ENCODE measurements around the gene PFKFB3. TPM values are rescaled to one million over a fixed set of nuclear protein-coding genes. Genes with fewer than 3 reads are reported as not detected.

PFKFB3 gene
- total and polyA plus RNA-seq, 10 donors: 6.3 to 227 (median 113) TPM

GRCh38 chr10:6207658-6208057 lies 4.9 kb downstream of the PFKFB3 start:
- H3K9me3 ChIP-seq: no peaks in the 10 kb centered on the region

GRCh38 chr10:6208799-6209235 lies 6.1 kb downstream of the PFKFB3 start:
- Histone ChIP-seq H3K27me3 (replicated peaks in 1 of 7) (no peaks in the 10 kb centered on the region), H3K36me3 (peaks cover 0 to 29% (median 5%) of the 10 kb centered on the region in 6 donors), H3K27ac (peak overlapping the region in 6 of 8 donors; percentile 55 to 88 (median 82)), H3K4me1 (peaks cover 14 to 70% (median 31%) of the 10 kb centered on the region in 6 donors), H3K4me3 (peak overlapping the region in 1 of 8 donors; percentile 23), H3K9me3 (no peaks in the 10 kb centered on the region)
- TF ChIP-seq CTCF (IDR thresholded peaks at IDR 0.05 in 8 of 11, conservative IDR thresholded peaks at IDR 0.05 in 3 of 11) (no peak), POLR2AphosphoS5 (IDR thresholded peaks at IDR 0.05) (peak in 2 of 3 donors; percentile 28 to 63)
- 53 to 81% (median 60%) methylated on average over 7 to 12 of the region's 12 CpGs for WGBS, 5 donors
- intact Hi-C loops (cut with DNase I; ENCODE audit: low total_unique reads): loop anchor here (10.0 kb wide), 1 partner anchor 104 kb away; no protein-coding TSS in a partner anchor
- no peak for DNase-seq

More at GRCh38 chr10:6207658-6208057, 4.9 kb downstream of the PFKFB3 start:
- DNase-seq: no peak
- TF ChIP-seq CTCF (IDR thresholded peaks at IDR 0.05 in 8 of 11, conservative IDR thresholded peaks at IDR 0.05 in 3 of 11): no peak
- TF ChIP-seq POLR2AphosphoS5 (IDR thresholded peaks at IDR 0.05): peak in 1 of 3 donors; percentile 70
- no peak for TF ChIP-seq POLR2A (IDR thresholded peaks at IDR 0.05)
- peaks cover 14 to 70% (median 37%) of the 10 kb centered on the region in 6 donors for H3K4me1 ChIP-seq
- intact Hi-C loops (cut with DNase I; ENCODE audit: low total_unique reads): loop anchor here (10.0 kb wide), 1 partner anchor 103 kb away; no protein-coding TSS in a partner anchor
- peak overlapping the region in 1 of 8 donors; percentile 42 for H3K4me3 ChIP-seq
- H3K27ac ChIP-seq: peak overlapping the region in 7 of 8 donors; percentile 36 to 88 (median 79)
- H3K36me3 ChIP-seq: peaks cover 0 to 18% (median 0%) of the 10 kb centered on the region in 6 donors
- no peaks in the 10 kb centered on the region for H3K27me3 ChIP-seq (replicated peaks in 1 of 7)
- 49 to 77% (median 72%) methylated on average over 4 of the region's 4 CpGs for WGBS, 5 donors

GRCh38 chr10:6211341-6211670 lies 8.6 kb downstream of the PFKFB3 start:
- intact Hi-C loops (cut with DNase I; ENCODE audit: low total_unique reads): no loop called here
- H3K9me3 ChIP-seq: no peaks in the 10 kb centered on the region
- peaks cover 0 to 54% (median 29%) of the 10 kb centered on the region in 6 donors for H3K36me3 ChIP-seq
- peak overlapping the region in 3 of 8 donors; percentile 8 to 33 (median 32) for H3K27ac ChIP-seq
- H3K4me3 ChIP-seq: no peak overlapping the region
- 80 to 96% (median 88%) methylated on average over 5 to 6 of the region's 6 CpGs for WGBS, 5 donors
- no peaks in the 10 kb centered on the region for H3K27me3 ChIP-seq (replicated peaks in 1 of 7)
- no peak for DNase-seq
- TF ChIP-seq CTCF (IDR thresholded peaks at IDR 0.05 in 8 of 11, conservative IDR thresholded peaks at IDR 0.05 in 3 of 11) (no peak), POLR2AphosphoS5 (IDR thresholded peaks at IDR 0.05) (peak in 1 of 3 donors; percentile 48)
- H3K4me1 ChIP-seq: peaks cover 0 to 51% (median 18%) of the 10 kb centered on the region in 6 donors

- TF ChIP-seq POLR2A (IDR thresholded peaks at IDR 0.05) (no peak), CTCF (IDR thresholded peaks at IDR 0.05 in 8 of 11, conservative IDR thresholded peaks at IDR 0.05 in 3 of 11) (no peak), POLR2AphosphoS5 (IDR thresholded peaks at IDR 0.05) (peak in 2 of 3 donors; percentile 46 to 77)
- intact Hi-C loops (cut with DNase I; ENCODE audit: low total_unique reads): no loop called here
- 75 to 90% (median 84%) methylated on average over 15 to 30 of the region's 30 CpGs for WGBS, 5 donors
- Histone ChIP-seq H3K27ac (peak overlapping the region in 3 of 8 donors; percentile 8 to 33 (median 32)), H3K4me1 (peaks cover 0 to 51% (median 18%) of the 10 kb centered on the region in 6 donors), H3K9me3 (no peaks in the 10 kb centered on the region), H3K27me3 (replicated peaks in 1 of 7) (no peaks in the 10 kb centered on the region), H3K36me3 (peaks cover 0 to 61% (median 36%) of the 10 kb centered on the region in 6 donors), H3K4me3 (no peak overlapping the region)
- DNase-seq: no peak
Measured at GRCh38 chr10:6211671-6212635, 9.2 kb downstream of the PFKFB3 start.

All from spleen (tissue), 11 donors.